Keratinocyte (primary cell): ENCODE results near the gene ZNF486. TPM values are rescaled to one million over a fixed set of nuclear protein-coding genes. Genes with fewer than 3 reads are reported as not detected.

ENCODE experiments used
- DNase-seq: peaks from one replicate; pipeline ENCODE4 v3.0.0-alpha.2; 2011; ENCODE audit warnings: low read depth, missing footprints, low spot score
- FAIRE-seq: peaks from 2 replicates; lab custom pipeline; 2011; peaks lifted over from hg19 to GRCh38; lab: Jason Lieb, UNC
- H2AFZ ChIP-seq: 2 replicates; pipeline ENCODE4 v1.6.0; 2012; ENCODE audit warnings: low read length, control low read depth, inconsistent platforms; ENCODE audit not compliant: control insufficient read depth
- H3K27ac ChIP-seq: 2 replicates; pipeline ENCODE4 v1.5.1; 2011; ENCODE audit warnings: low read length; ENCODE audit not compliant: control insufficient read depth, insufficient read depth
- H3K27me3 ChIP-seq: 3 replicates; pipeline ENCODE4 v1.6.0; 2011; ENCODE audit warnings: low read length; ENCODE audit not compliant: control insufficient read depth, insufficient read depth; ENCODE audit errors: extremely low read depth
- H3K36me3 ChIP-seq, 2 experiments: 2 replicates in 1 of 2; 3 replicates in 1 of 2; pipeline ENCODE4 v1.5.1; 2011; ENCODE audit warnings: low read length in 2 of 2, mild to moderate bottlenecking in 1 of 2; ENCODE audit not compliant: control insufficient read depth in 2 of 2, insufficient read depth in 2 of 2; ENCODE audit errors: extremely low read depth in 1 of 2
- H3K4me1 ChIP-seq: 3 replicates; pipeline ENCODE4 v1.5.1; 2011; ENCODE audit warnings: low read length; ENCODE audit not compliant: control insufficient read depth, insufficient read depth; ENCODE audit errors: extremely low read depth
- H3K4me2 ChIP-seq: 3 replicates; pipeline ENCODE4 v1.6.0; 2011; ENCODE audit warnings: low read depth, low read length; ENCODE audit not compliant: control insufficient read depth, insufficient read depth; ENCODE audit errors: extremely low read depth
- H3K4me3 ChIP-seq, 3 experiments: fragments of 200-600 bp in 1 of 3; sonication (generic) in 1 of 3; 2 replicates in 2 of 3; 3 replicates in 1 of 3; pipeline ENCODE4 v1.5.1; 2011 to 2016; ENCODE audit warnings: low read length in 3 of 3, mild to moderate bottlenecking in 3 of 3, control low read depth in 2 of 3, inconsistent platforms in 1 of 3, low read depth in 1 of 3, mixed read lengths in 1 of 3, mixed run types in 1 of 3, moderate library complexity in 1 of 3; ENCODE audit not compliant: control insufficient read depth in 2 of 3, insufficient read depth in 2 of 3; ENCODE audit errors: extremely low read depth in 1 of 3
- H3K79me2 ChIP-seq: 2 replicates; pipeline ENCODE4 v1.6.0; 2012; ENCODE audit warnings: low read length; ENCODE audit not compliant: control insufficient read depth, insufficient read depth
- H3K9ac ChIP-seq: 3 replicates; pipeline ENCODE4 v1.6.0; 2011; ENCODE audit warnings: low read length; ENCODE audit not compliant: control insufficient read depth, insufficient read depth; ENCODE audit errors: extremely low read depth
- H3K9me1 ChIP-seq: 3 replicates; pipeline ENCODE4 v1.6.0; 2011; ENCODE audit warnings: low read length; ENCODE audit not compliant: control insufficient read depth, insufficient read depth; ENCODE audit errors: extremely low read depth
- H3K9me3 ChIP-seq: 2 replicates; pipeline ENCODE4 v1.5.1; 2012; ENCODE audit warnings: low read depth, low read length; ENCODE audit not compliant: control insufficient read depth
- H4K20me1 ChIP-seq: 3 replicates; pipeline ENCODE4 v1.6.0; 2011; ENCODE audit warnings: low read length; ENCODE audit not compliant: control insufficient read depth, insufficient read depth; ENCODE audit errors: extremely low read depth
- CTCF ChIP-seq, 3 experiments: IDR thresholded peaks in 1 of 3; conservative IDR thresholded peaks in 1 of 3; optimal IDR thresholded peaks in 1 of 3; 2 replicates in 2 of 3; 3 replicates in 1 of 3; pipeline versions ENCODE3 to v1.5.1; 2011; ENCODE audit warnings: low read length in 3 of 3, mild to moderate bottlenecking in 3 of 3, moderate library complexity in 2 of 3, control low read depth in 1 of 3, inconsistent platforms in 1 of 3; ENCODE audit not compliant: insufficient read depth in 2 of 3; ENCODE audit errors: extremely low read depth in 1 of 3
- EZH2 ChIP-seq: IDR thresholded peaks from one replicate; pipeline ENCODE4 v1.6.1; 2012; ENCODE audit warnings: inconsistent platforms, mild to moderate bottlenecking, low read length, moderate library complexity
- dilution Hi-C: fragments of 300-500 bp; cut with MboI; formaldehyde crosslinking; loops from one replicate; pipeline ENCODE4 v1.7.0; 2020; ENCODE audit warnings: low sequenced_read_pairs; ENCODE audit not compliant: extremely low pct_ligation_motif_present
- polyA plus RNA-seq, 5 experiments: library from polyadenylated mRNA; depleted of rRNA in 3 of 5; stranded (reverse) in 3 of 5; stranded (forward) in 1 of 5; unstranded in 1 of 5; fragments of >200 nt; gene quantifications; 1 replicate in 1 of 5; 2 replicates in 3 of 5; 3 replicates in 1 of 5; pipeline versions ENCODE4 v1.2.1 to v1.2.3, GENCODE V29; 2011 to 2012; ENCODE audit warnings: missing spikeins in 2 of 5, low read depth in 1 of 5, low replicate concordance in 1 of 5

Gene ZNF486
- polyA plus RNA-seq, 1 donor (not counting 4 experiments of a cell fraction or from before 2014, with no cell fraction given), result 5.4 TPM

- dilution Hi-C loops, result no loop called here
- Histone ChIP-seq H3K4me2 (no peak overlapping the region), H4K20me1 (no peaks in the 10 kb centered on the region), H3K9me3 (no peaks in the 10 kb centered on the region), H3K4me3 (no peak overlapping the region), H3K79me2 (no peaks in the 10 kb centered on the region), H3K36me3 (no peaks in the 10 kb centered on the region), H3K27ac (no peak overlapping the region), H2AFZ (no peak overlapping the region), H3K4me1 (no peaks in the 10 kb centered on the region), H3K9ac (no peak overlapping the region), H3K9me1 (no peaks in the 10 kb centered on the region), H3K27me3 (no peaks in the 10 kb centered on the region)
- TF ChIP-seq EZH2, result no peak
- no peak for TF ChIP-seq CTCF (optimal IDR thresholded peaks at IDR 0.05 in 1 of 3, IDR thresholded peaks at IDR 0.05 in 1 of 3, conservative IDR thresholded peaks at IDR 0.05 in 1 of 3; ENCODE audit: extremely low read depth in 1 of 3, insufficient read depth in 2 of 3, low read length in 3 of 3)
- DNase-seq (no peak), FAIRE-seq (no peak)
Measured at GRCh38 chr19:20233105-20233504, 66.1 kb downstream of the ZNF486 start.

GRCh38 chr19:20235156-20235555 is 68.1 kb downstream of the ZNF486 start:
- Histone ChIP-seq H3K79me2 (no peaks in the 10 kb centered on the region), H3K4me2 (no peak overlapping the region), H3K4me3 (no peak overlapping the region), H4K20me1 (no peaks in the 10 kb centered on the region), H3K27me3 (no peaks in the 10 kb centered on the region), H3K9me1 (no peaks in the 10 kb centered on the region), H3K4me1 (no peaks in the 10 kb centered on the region), H3K27ac (no peak overlapping the region), H2AFZ (no peak overlapping the region), H3K9me3 (peaks cover 2% of the 10 kb centered on the region), H3K9ac (no peak overlapping the region), H3K36me3 (no peaks in the 10 kb centered on the region)
- no peak for TF ChIP-seq CTCF (optimal IDR thresholded peaks at IDR 0.05 in 1 of 3, IDR thresholded peaks at IDR 0.05 in 1 of 3, conservative IDR thresholded peaks at IDR 0.05 in 1 of 3; ENCODE audit: extremely low read depth in 1 of 3, insufficient read depth in 2 of 3, low read length in 3 of 3)
- TF ChIP-seq EZH2, result no peak
- dilution Hi-C loops, result no loop called here
- DNase-seq, result no peak
- no peak for FAIRE-seq
